ENCODE data around the gene ZNHIT3. TPM values are rescaled to one million over a fixed set of nuclear protein-coding genes. Genes with fewer than 3 reads are reported as not detected.
A peak's percentile ranks its signal among the peaks of the same experiment; 100 is the strongest.

The ZNHIT3 gene
- total and polyA plus RNA-seq, 2 of the 13 experiments (the other 11 are each of a cell fraction or from before 2014, with no cell fraction given), result 66.6 to 77.4 TPM

DNA sequence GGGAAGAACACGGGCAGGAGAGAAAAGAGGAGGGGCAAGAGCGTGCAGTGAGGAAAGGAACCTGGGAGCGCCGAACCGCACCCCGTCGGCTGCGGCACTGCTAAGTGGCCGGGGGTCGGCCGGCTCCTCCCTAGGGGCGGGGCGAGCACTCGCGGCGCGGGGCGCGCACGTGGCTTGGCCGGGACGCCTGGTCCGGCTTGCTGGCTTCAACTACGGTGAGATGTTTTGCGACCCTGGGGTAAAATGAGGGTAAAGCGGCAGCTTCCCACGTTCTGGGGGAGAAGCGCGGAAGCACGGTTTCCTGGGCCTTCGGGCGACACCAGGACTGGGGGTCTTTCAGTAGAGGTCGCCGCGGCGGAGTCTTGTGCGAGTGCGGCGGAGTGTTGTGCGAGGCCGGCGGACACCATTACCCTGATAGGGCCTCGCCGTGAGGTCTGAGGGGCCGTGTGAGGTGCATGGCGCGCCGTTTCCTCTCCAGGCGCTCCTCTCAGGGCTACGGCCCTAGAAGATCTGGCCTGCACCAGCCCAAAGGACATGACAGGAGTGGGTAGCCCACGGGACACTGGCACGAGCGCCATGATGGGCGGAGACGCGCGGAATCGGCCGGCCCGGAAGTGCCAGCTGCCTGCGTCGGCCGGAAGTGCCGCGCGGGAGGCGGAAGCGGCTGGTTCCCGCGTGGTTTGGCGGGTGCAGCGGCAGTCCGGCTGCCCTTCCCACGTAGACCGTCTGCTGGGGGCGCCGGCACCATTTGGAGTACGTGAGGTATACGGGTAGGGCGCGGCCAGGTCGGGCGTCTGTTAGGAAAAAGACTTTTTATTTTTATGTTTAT lies 48.6 kb downstream of the ZNHIT3 start, which contains the start of the genes MYO19 and PIGW (continued):
- no peak for TF ChIP-seq ADNP (CRISPR knock-in tag; IDR thresholded peaks at IDR 0.05)
- TF ChIP-seq MXD4 (CRISPR knock-in tag; IDR thresholded peaks at IDR 0.05), result peak; percentile 95
- TF ChIP-seq ISX (CRISPR knock-in tag; conservative IDR thresholded peaks at IDR 0.05), result peak; percentile 79; the same call in 1 of the 2 replicates
- peak; percentile 78 for TF ChIP-seq ZNF772 (CRISPR knock-in tag; IDR thresholded peaks at IDR 0.05)
- peak; percentile 71 for TF ChIP-seq UBTF (CRISPR knock-in tag; IDR thresholded peaks at IDR 0.05)
- TF ChIP-seq POGK (CRISPR knock-in tag; conservative IDR thresholded peaks at IDR 0.05), result peak; percentile 92; the same call in 1 of the 2 replicates
- TF ChIP-seq AGO1 (IDR thresholded peaks at IDR 0.05; ENCODE audit: low read depth, low read length, poor library complexity, severe bottlenecking), result peak; percentile 23
- TF ChIP-seq RFX5 (IDR thresholded peaks at IDR 0.05; ENCODE audit: low read depth, low read length), result 0 out of 2 replicates have a peak, but pooled peaks have one; percentile 6
- TF ChIP-seq, protein P1, sequence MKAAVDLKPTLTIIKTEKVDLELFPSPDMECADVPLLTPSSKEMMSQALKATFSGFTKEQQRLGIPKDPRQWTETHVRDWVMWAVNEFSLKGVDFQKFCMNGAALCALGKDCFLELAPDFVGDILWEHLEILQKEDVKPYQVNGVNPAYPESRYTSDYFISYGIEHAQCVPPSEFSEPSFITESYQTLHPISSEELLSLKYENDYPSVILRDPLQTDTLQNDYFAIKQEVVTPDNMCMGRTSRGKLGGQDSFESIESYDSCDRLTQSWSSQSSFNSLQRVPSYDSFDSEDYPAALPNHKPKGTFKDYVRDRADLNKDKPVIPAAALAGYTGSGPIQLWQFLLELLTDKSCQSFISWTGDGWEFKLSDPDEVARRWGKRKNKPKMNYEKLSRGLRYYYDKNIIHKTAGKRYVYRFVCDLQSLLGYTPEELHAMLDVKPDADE (CRISPR knock-in tag; IDR thresholded peaks at IDR 0.05), result 0 out of 2 replicates have a peak, but pooled peaks have one; percentile 20
- TF ChIP-seq FOXK2 (IDR thresholded peaks at IDR 0.05), result no peak
- peak; percentile 54 for TF ChIP-seq MEIS1 (CRISPR knock-in tag; IDR thresholded peaks at IDR 0.05; ENCODE audit: borderline replicate concordance)
- peak; percentile 10 for TF ChIP-seq RBM39 (IDR thresholded peaks at IDR 0.05; ENCODE audit: low read depth, low read length, poor library complexity, severe bottlenecking)
- peak; percentile 86; the same call in 1 of the 2 replicates for TF ChIP-seq ZNF510 (CRISPR knock-in tag; IDR thresholded peaks at IDR 0.05; ENCODE audit: low read depth)
- TF ChIP-seq ZNF790 (CRISPR knock-in tag; IDR thresholded peaks at IDR 0.05; ENCODE audit: borderline replicate concordance), result 0 out of 2 replicates have a peak, but pooled peaks have one; percentile 50
- peak; percentile 91 for TF ChIP-seq THAP11 (CRISPR knock-in tag; IDR thresholded peaks at IDR 0.05)
- TF ChIP-seq SIN3A (IDR thresholded peaks at IDR 0.05; ENCODE audit: borderline replicate concordance, low read depth, low read length), result peak; percentile 68; the same call in 1 of the 2 replicates
- peak; percentile 87; the same call in 1 of the 2 replicates for TF ChIP-seq EED (CRISPR knock-in tag; IDR thresholded peaks at IDR 0.05)
- TF ChIP-seq SALL2 (CRISPR knock-in tag; IDR thresholded peaks at IDR 0.05), result peak; percentile 85
- no peak for TF ChIP-seq HHEX (CRISPR knock-in tag; IDR thresholded peaks at IDR 0.05)
- TF ChIP-seq SPEN (CRISPR knock-in tag; IDR thresholded peaks at IDR 0.05; ENCODE audit: low read depth), result peak; percentile 87
- peak; percentile 85; the same call in 1 of the 2 replicates for TF ChIP-seq ZNF101 (CRISPR knock-in tag; IDR thresholded peaks at IDR 0.05; ENCODE audit: borderline replicate concordance, low read depth)
- TF ChIP-seq ZFP37 (CRISPR knock-in tag; IDR thresholded peaks at IDR 0.05; ENCODE audit: borderline replicate concordance), result 0 out of 2 replicates have a peak, but pooled peaks have one; percentile 29
- peak; percentile 63 for TF ChIP-seq ZBTB2 (CRISPR knock-in tag; IDR thresholded peaks at IDR 0.05; ENCODE audit: low read depth)
